DMS 273 treated with DMSO at 0.1 percent for 48 hours (cell line): Measurements from ENCODE around the gene EXOC4.
"Not testable (repeated sequence)": the region's sequence is repeated elsewhere in the genome, so short reads cannot be mapped to it uniquely, and the experiment has no call there.

Experiments used
- DNase-seq: peaks from one replicate; lab custom pipeline; 2025; lab: John Stamatoyannopoulos, UW

The EXOC4 gene

GRCh38 chr7:133275446-133276095, 22.7 kb downstream of the EXOC4 start:
- no peak for DNase-seq

- DNase-seq = not testable (repeated sequence)
Observed at GRCh38 chr7:133278975-133279374, 26.1 kb downstream of the EXOC4 start.

GRCh38 chr7:133282094-133282493, 29.2 kb downstream of the EXOC4 start:
- DNase-seq = no peak

- DNase-seq = no peak
Observed at GRCh38 chr7:133284092-133284491, 31.2 kb downstream of the EXOC4 start.

GRCh38 chr7:133288970-133289369, 36.1 kb downstream of the EXOC4 start:
- no peak for DNase-seq

- no peak for DNase-seq
Observed at GRCh38 chr7:133290041-133290440, 37.2 kb downstream of the EXOC4 start.

GRCh38 chr7:133290676-133291333, 37.9 kb downstream of the EXOC4 start:
- no peak for DNase-seq

GRCh38 chr7:133292631-133293030, 39.8 kb downstream of the EXOC4 start:
- DNase-seq = no peak

- no peak for DNase-seq
Observed at GRCh38 chr7:133293384-133294160, 40.7 kb downstream of the EXOC4 start.

GRCh38 chr7:133294234-133294633, 41.4 kb downstream of the EXOC4 start:
- no peak for DNase-seq

GRCh38 chr7:133295484-133295883, 42.6 kb downstream of the EXOC4 start:
- DNase-seq = no peak

GRCh38 chr7:133297093-133297492, 44.2 kb downstream of the EXOC4 start:
- no peak for DNase-seq

- no peak for DNase-seq
Observed at GRCh38 chr7:133298080-133298479, 45.2 kb downstream of the EXOC4 start.

GRCh38 chr7:133299676-133300075, 46.8 kb downstream of the EXOC4 start:
- no peak for DNase-seq

- DNase-seq = no peak
Observed at GRCh38 chr7:133300088-133300487, 47.2 kb downstream of the EXOC4 start.

- DNase-seq = no peak
Observed at GRCh38 chr7:133300811-133301210, 47.9 kb downstream of the EXOC4 start.

GRCh38 chr7:133301444-133301843, 48.6 kb downstream of the EXOC4 start:
- no peak for DNase-seq

GRCh38 chr7:133303372-133303771, 50.5 kb downstream of the EXOC4 start:
- DNase-seq = no peak

GRCh38 chr7:133303931-133304330, 51.1 kb downstream of the EXOC4 start:
- DNase-seq = no peak

- no peak for DNase-seq
Observed at GRCh38 chr7:133309333-133309732, 56.5 kb downstream of the EXOC4 start.

GRCh38 chr7:133310232-133310862, 57.5 kb downstream of the EXOC4 start:
- DNase-seq = no peak

GRCh38 chr7:133313575-133313974, 60.7 kb downstream of the EXOC4 start:
- DNase-seq = no peak

- DNase-seq = no peak
Observed at GRCh38 chr7:133314084-133314483, 61.2 kb downstream of the EXOC4 start.
